Activated CD8-positive, alpha-beta memory T cell treated with anti-CD3 and anti-CD28 coated beads, Interleukin-2, amount 50 U/mL, for 4 hours (primary cell): ENCODE results near the gene HOXA6.

Experiments used
- DNase-seq: peaks from one replicate; pipeline ENCODE4 v3.0.0-alpha.2; 2020

The HOXA6 gene

DNA sequence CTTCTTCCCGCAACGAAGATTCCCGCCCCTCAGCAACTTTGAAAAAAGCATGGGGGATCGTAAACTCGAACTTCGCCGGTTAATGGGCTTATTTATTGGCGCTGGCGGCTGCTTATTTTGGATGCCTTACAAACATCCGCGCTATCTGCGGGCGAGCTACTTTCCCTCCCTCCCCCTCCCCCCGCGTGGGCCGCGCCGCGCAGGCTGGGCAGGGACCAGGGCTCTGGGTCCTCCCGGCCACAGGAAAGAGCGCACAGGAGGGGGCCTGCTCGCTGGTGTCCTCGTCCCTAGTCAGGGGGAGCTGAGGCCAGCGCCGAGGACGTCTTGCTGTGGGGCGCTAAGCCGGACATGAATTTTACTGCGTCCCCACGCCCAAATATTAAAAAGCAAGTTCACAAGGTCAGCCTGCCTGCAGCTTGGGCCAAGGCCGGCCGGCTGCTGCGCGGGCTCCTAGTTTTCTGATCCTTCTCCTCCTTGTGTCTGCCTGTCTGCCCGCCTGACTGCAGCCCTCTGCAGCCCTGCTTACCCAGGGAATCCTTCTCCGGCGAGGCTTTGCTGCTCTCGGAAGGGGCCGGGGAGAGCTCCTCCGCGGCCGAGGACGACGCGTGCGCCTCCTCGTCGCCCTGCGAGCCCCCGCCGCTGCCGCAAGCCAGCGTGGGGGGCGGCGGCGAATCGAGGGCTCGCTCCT is 25.4 kb upstream of the HOXA6 start:
- DNase-seq = peak; percentile 17

DNA sequence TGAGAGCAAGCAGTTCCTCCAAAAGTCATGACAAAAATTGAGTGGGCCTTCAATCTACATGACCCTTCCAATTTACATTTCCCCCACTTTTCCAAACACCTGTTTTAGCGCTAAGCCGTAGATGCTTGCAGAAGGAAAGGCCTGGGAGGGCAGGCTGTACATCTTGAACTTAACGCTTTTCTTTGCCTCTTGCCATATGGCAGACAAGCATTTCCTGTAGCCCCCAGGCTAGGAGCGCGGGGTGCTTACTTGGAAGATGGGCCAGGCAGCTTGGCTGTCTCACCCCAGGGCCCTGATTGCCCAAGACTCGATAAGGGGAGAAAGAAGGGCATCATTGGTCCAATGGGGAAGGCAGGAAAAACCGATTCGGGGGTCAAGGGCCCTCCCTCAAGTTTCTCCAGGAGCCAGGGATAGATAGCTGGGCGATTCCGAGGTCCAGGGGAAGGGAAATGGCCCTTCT is 24.8 kb upstream of the HOXA6 start:
- DNase-seq = peak; percentile 13

DNA sequence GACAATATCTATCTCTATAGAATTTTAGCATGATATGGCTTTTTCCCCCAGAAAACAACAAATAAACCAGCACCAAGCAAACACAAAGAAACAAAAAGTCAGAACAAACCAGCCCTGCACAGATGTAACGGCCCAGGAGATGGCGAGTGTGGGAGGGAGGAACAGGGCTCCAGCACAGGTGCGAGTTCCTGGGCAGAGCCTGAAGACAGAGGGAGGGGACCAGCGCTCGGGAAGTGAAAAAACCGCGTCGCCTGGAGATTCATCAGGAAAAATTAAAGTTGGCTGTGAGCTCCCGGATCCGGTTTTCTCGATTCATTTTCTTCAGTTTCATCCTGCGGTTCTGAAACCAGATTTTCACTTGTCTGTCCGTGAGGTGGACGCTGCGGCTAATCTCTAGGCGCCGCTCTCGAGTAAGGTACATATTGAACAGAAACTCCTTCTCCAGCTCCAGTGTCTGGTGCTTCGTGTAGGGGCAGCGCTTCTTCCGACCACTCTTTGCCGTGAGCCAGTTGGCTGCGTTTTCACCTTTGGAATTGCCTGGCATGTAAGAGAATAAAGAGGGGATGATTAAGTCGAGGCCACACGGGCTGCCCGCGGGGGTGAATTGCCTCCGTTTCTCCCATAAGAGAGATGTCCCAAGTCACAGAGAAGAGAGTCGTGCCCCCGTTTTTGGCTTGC is 24.2 kb upstream of the HOXA6 start:
- peak; percentile 13 for DNase-seq

DNA sequence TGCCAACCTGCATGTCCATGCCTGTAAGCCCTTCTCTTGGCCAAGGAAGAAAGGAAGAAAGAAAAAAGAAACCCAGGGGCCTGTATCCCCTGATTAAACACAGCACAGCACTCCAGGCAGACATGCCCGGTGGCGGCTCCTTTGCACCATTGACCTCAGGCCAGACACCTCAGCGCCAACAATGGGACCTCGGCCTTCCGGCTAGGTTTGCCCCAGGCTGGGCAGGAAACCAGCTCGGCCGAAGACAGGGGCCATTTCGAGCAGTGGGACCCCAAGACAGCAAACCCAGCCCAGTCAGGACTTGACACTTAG is 23.7 kb upstream of the HOXA6 start:
- peak; percentile 10 for DNase-seq

DNA sequence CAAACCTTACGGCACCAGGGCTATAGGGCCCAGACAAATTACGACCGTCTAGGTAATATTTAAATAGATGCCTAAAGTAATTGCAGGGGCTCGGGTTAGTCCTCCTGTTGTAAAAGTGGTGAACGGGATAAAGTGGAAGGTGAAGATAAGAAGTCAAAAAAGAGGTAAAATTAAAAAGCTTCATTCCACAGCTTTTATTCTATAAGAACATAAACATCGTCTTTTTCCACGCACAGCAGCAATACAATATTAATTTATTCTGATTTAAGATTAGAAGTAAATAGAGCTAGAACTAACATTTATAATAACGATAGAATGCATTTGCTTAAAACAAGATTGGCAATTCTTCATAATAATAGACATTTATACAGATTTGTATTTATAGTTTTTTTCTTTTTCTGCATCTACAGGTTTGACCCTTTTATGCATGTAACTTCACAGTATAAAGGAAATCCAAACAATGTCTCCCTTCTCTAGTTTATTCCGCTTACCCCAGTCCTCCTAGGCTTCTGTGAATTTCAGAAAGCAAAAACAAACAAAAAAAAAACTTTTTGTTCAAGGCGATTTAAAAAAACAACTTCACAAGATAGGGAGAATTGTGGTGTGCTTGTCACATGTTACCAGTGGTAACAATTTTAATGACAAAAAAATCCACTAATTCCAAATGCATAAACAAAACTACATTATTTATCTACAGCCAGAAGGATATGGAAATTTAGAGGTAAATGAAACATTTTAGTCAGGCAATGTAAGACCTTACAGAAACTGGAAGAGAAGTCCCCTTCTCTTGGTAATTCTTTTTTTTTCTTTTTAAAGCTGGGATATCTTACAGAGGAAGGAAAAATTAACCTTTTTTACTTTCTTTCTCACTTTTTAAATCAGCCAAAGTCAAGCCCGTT is 23.1 kb upstream of the HOXA6 start:
- DNase-seq = no peak

DNA sequence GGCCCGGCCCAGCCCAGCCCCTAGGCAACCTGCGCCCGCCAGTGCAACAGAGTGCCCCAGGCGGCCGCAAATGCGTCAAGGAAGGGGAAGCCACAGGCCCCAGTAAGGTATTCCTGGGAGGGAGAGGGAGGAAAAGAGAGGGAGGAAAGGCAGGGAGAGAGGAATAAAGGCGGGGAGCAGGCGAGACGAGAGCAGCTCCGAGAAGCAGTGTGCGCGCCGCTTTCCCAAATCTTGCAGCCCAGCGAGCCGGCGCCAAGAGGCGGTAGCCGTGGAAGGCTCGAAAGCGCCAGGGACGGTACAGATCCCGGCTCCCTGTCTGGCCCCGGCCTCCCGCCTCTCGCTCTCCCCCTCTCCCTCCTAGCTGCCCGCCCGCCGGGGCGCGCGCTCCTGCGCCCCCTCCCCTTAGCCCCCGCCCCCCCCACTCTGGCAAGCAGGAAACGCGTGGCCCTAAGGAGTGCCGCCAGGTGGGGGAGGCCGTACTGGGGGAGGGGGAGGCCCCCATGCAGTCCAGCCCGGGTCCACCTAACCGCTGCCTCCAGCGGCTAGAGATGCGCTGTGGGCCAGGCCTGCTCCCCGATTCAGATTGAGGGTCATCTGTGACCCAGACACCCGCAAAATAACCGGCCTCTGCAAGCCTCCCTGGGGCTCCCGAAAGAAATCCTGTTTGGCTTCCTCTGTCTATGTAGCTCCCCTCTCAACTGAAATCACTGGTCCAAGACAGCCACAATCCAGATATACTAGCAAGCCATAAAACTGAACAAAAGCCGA is 22.3 kb upstream of the HOXA6 start:
- peak; percentile 14 for DNase-seq

DNA sequence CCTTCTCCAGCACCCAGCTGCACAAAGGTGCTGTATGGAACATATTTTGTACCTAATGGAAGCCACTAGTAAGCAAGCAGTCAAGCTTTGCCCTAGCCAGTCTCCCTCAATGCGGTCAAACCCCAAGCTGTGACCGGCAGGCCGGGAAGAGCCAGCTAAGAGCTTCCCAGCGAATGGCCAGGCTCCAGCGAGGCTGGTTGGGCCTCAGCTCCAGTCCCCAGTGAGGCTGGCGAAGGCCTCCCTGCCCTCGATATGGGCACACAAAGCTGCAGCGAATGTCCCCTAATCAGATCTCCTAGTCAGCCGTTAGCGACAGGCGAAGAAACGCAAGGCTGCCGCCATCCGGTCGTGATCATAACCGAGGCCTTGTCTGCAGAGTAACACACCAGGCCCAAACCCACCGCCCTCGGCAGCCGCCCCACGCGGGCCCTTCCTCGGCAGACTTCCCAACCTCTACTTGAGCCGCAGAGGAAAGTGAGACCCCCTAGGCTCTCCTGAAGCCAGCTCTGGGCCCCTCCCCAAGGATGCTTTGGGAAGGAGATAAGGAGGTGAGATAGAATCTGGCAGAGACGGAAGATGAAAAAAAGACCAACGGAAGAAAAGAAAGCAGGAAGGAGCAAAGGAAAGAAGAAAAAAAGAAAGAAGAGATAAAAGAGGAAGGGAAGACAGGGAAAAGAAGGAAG is 20.8 kb upstream of the HOXA6 start:
- DNase-seq = no peak

DNA sequence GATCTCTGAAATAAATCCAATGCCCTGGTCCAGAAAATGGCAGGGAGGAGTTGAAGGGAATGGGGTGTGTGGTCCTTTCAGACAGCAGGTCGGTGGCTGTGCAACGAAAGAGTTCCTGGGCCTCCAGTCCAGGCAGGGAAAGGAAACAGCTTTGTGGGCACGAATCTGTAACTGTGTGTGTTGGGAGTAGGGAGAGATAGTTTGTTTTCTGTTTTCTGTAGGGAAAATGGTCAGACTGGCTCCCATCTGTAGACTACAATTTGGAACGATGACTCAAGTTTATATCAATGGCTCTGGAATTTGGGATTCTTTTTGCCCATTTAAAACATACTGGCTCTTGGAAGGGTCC is 20.3 kb upstream of the HOXA6 start:
- DNase-seq = no peak

DNA sequence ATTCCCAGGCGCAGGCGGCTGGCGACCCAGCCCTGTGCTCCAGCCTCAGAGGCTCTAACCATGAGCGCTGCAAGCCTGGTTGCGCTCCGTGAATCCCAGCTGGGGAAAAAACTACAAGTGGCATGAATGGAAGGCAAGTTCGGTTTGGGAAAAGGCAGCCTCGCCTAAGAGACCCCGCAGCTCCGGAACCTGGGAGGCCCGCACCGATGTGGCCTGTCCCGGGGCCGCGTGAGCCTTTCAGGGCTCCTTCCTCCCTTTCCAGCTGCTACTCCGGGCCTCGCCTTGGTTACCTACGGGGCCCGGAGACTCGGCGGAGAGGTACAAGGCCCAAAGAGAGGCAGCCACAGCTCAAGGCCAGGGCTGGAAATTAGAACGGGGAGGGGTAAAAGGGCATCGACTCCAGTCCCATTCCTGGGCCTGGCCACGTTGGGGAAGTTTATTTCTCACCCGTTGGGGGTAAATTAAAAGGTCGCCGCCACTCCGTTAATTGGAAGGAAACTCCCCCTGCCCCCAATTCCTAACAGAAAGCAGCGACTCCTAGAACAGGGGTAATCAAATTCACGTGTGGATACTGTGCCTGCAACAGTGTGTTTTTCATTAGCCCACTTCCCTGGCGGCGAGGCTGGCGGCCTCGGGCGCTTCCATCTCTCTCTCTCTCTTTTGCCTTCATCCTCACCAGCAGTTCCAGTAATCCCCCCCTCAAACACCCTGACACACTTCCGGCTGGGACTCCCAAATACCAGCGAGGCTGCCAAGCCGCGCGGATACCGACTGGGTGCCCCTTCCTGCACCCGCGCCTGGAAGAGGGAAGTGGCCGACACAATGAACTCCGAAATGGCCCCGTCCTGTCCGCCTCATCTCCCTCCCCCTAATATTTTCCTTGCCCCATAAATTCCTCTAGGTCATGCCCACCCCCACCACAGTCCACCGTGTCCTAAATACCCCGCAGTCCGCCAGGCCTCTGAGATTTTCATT is 19.2 kb upstream of the HOXA6 start:
- no peak for DNase-seq

DNA sequence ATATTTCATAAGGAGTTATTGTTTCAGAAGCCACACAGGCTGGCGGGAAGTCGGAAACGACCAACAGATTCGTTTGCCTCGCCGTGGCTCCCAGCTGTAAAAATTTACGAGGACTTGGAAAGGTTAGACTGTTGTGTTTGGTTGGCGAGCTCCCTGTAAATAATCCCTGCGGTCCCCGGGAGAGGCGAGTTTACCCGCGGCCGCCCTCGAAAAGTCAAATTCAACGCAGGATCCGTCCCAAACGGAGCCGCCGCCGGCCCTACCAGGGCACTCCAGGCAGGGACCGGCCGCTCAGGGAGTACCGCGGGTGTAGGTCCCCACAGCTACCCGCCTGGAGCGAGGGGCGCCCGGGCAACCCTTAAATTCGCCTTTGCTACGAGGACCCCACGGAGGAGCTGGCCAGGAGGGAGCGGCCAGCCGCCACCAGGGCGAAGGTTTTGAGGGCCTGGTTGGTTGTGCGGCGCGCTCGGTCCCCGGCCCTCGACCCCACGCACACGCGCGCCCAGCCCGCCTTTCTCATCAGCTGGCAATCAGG is 18.5 kb upstream of the HOXA6 start:
- DNase-seq = no peak

DNA sequence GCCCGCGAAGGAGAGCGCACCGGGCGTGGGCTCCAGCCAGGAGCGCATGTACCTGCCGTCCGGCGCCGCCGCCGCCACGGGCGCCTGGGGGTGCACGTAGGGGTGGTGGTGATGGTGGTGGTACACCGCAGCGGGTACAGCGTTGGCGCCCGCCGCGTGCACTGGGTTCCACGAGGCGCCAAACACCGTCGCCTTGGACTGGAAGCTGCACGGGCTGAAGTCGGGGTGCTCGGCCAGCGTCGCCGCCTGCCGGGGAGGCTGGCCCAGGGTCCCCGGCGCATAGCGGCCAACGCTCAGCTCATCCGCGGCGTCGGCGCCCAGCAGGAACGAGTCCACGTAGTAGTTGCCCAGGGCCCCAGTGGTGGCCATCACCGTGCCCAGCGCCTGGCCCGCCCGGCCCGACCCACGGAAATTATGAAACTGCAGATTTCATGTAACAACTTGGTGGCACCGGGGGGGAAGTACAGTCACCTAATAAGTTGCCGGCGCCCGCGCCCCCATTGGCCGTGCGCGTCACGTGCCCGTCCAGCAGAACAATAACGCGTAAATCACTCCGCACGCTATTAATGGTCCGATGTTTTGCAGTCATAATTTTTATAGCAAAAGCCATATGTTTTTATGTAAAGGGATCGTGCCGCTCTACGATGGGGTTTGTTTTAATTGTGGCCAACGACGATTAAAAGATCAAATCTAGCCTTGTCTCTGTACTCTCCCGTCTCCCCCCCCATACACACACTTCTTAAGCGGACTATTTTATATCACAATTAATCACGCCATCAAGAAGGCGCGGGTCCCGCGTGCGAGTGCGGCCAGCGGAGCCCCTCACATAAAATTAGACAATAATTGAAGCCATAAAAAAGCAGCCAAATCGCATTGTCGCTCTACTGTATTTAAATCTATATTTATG is 17.8 kb upstream of the HOXA6 start, which contains the start of gene HOXA9:
HOXA9 (minus strand) TSS at position 449 of the 907 bp plus-strand sequence; CDS start at position 369, 80 bp downstream.
- DNase-seq = peak; percentile 15

DNA sequence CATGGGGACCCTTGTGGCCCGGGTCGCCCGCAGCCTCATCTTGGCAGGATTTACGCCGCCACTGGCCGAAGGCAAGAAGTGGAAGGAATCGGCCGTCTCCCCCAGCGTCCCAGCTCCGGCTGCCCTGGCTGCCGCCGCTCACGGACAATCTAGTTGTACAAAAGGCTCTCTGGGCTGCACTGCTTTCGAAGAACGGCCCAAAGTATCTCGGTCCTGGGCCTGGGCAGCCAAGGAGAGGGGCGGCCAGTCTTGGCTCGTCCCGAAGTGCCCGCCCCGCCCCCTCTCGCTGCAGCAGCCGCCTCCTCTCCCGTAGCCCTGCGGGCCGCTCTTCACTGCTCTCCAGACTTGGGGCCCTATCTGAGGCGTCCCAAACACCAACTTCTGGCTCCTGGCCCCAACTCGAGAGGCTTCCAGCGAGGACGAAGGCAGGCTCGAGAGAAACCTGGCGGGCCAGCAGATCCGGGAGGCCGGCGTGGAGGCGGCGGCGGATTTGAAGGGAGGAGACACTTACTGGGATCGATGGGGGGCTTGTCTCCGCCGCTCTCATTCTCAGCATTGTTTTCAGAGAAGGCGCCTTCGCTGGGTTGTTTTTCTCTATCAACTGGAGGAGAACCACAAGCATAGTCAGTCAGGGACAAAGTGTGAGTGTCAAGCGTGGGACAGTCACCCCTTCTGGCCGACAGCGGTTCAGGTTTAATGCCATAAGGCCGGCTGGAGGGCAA is 17.0 kb upstream of the HOXA6 start:
- no peak for DNase-seq

DNA sequence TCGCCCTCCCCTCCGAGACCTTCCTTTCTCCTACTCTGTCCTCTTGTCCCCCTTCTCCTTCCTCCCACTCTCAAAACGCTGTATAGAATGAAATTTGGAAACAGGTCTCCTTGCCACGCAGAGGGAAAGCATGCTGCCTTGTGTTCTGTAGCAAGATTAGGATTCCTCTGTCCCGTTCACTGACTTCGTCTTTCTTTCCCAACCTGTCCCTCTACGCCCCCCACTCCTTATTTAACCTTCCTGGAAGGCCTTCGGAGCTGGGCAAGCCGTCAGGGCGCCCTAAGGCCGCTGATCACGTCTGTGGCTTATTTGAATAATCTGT is 16.4 kb upstream of the HOXA6 start:
- no peak for DNase-seq

DNA sequence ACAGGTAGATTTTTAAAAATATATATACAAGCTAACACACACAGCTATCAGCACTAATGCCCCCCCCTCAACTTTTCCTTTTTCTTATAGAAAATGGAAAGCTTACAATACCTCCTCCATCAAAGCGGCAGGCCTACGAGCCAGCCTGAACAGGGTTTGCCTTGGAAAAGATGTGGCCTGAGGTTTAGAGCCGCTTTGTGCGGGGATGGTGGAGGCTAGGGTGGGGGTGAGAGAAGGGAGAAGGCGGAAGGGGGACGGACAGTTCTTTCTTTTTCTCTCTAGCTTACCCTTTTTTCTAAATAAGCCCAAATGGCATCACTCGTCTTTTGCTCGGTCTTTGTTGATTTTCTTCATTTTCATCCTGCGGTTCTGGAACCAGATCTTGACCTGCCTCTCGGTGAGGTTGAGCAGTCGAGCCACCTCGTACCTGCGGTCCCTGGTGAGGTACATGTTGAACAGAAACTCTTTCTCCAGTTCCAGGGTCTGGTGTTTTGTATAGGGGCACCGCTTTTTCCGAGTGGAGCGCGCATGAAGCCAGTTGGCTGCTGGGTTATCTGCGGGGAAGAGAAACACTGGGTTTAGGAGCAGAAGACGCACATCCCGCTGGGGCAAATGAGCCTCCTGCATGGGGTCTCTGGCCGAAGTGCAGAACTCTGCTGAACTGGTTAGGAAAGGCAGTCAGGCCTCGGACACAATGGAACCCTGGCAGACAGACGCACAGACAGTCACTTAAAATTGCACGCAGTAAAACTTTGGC is 15.9 kb upstream of the HOXA6 start:
- DNase-seq = peak; percentile 2

DNA sequence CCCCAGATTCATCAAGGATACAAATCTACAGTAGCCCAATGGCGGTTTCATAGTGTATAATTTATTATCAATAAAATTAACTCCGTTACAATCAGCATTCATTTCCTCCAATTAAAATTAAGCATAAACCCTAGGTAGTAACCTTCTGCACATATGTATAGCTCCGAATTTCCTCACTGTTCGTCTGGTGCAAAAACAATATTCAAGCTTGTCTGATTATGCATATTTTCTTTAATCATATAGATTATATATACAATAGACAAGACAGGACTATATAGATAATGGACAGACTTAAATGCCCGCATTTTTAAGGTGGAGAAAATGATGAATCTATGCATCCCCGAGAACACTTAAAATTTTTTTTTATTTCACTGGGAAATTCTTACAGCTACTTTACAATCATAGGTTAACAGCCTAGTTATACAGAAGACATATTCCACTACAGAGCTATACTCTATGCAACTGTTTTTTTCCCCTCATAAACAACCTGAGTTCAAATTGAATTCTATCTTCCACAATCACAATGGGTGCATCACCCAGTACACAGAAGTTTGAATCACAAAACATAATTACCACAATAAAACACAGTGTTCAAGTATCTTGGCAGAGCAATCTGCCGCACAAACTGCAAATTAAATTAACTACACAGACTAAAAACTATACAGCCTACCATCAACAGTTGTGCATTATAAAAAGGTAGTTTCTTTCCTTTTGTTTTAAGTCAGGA is 15.2 kb upstream of the HOXA6 start:
- no peak for DNase-seq

DNA sequence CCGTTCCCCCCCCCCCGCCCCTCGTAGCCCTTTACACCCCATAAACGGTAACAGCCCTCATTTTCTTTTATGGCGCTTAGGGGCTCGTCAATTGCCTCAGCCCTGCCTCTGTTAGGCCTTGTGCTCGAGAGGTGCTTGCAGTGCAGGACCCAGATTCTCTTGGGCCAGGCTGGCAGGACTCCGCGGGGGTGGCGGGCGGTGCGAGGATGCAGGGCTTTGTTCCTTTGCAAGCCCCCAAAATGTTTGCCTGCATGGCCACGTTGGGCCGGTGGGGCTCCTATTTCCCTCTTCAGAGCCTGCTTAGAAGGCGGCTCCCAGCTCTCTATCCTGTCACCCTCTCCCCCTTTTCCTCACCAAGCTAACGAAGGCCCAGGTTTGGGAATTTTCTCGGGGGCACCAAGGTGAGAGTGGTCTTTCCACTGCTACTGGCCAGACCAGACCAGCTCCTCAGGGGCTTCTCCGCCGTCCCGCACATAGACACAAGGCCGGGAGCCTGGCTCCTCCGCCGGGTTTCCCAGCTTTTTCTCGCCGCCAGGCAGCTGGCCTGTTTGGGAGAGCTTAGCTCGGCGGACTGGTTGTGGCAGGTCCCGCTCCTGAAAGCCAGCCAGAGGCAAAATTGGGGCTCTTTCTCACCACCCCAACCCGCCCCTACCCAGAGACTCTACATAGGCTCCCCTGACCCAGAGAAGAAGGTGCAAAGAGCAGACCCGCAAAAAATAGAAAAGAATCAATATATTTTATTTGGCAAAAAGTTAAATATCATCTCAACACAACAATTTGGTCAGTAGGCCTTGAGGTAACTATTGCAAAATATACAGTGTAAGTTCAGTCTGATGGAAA is 14.4 kb upstream of the HOXA6 start:
- DNase-seq = peak; percentile 15
